GM21515 (cell line): ENCODE results near the gene APOBEC3A.
"Not testable (repeated sequence)": the region's sequence is repeated elsewhere in the genome, so short reads cannot be mapped to it uniquely, and the experiment has no call there.

Source experiments
- ATAC-seq: cut with Tn5 transposase; IDR thresholded peaks from one replicate; pipeline ENCODE4 v1.9.1; 2021; ENCODE audit not compliant: unreplicated experiment

The APOBEC3A gene

GRCh38 chr22:38942702-38943101, 14.7 kb upstream of the APOBEC3A start:
- no peak for ATAC-seq

GRCh38 chr22:38943201-38943600, 14.2 kb upstream of the APOBEC3A start:
- ATAC-seq: no peak

- ATAC-seq: no peak
Observed at GRCh38 chr22:38943882-38944281, 13.5 kb upstream of the APOBEC3A start.

GRCh38 chr22:38944653-38945052, 12.8 kb upstream of the APOBEC3A start:
- no peak for ATAC-seq

GRCh38 chr22:38945706-38946338, 11.6 kb upstream of the APOBEC3A start:
- ATAC-seq: not testable (repeated sequence)

- ATAC-seq: no peak
Observed at GRCh38 chr22:38946771-38947170, 10.6 kb upstream of the APOBEC3A start.

- ATAC-seq: no peak
Observed at GRCh38 chr22:38947321-38948140, 9.9 kb upstream of the APOBEC3A start.

GRCh38 chr22:38948181-38948940, 9.0 kb upstream of the APOBEC3A start:
- ATAC-seq: no peak

- no peak for ATAC-seq
Observed at GRCh38 chr22:38949889-38950405, 7.5 kb upstream of the APOBEC3A start.

- no peak for ATAC-seq
Observed at GRCh38 chr22:38950527-38951295, 6.7 kb upstream of the APOBEC3A start.

GRCh38 chr22:38951734-38952133, 5.7 kb upstream of the APOBEC3A start:
- ATAC-seq: no peak

GRCh38 chr22:38952281-38952993, 5.0 kb upstream of the APOBEC3A start:
- no peak for ATAC-seq

GRCh38 chr22:38953091-38953490, 4.3 kb upstream of the APOBEC3A start:
- ATAC-seq: no peak

GRCh38 chr22:38953577-38954413, 3.6 kb upstream of the APOBEC3A start:
- peak; percentile 56 for ATAC-seq

GRCh38 chr22:38954414-38955043, 2.9 kb upstream of the APOBEC3A start:
- ATAC-seq: no peak

- ATAC-seq: no peak
Observed at GRCh38 chr22:38955250-38955905, 2.0 kb upstream of the APOBEC3A start.

- ATAC-seq: no peak
Observed at GRCh38 chr22:38955926-38956325, 1.5 kb upstream of the APOBEC3A start.

GRCh38 chr22:38956551-38956950, 858 bp upstream of the APOBEC3A start:
- ATAC-seq: no peak
